Lower leg skin (tissue), 3 donors: ENCODE results near the gene SLC7A7.

Experiments used
- CTCF ChIP-seq, 3 donors: fragments of 450-650 bp; IDR thresholded peaks; one replicate each; pipeline ENCODE4 v1.5.1; 2016; ENCODE audit warnings: antibody characterized with exemption in 3 of 3, mild to moderate bottlenecking in 3 of 3, moderate library complexity in 2 of 3
- POLR2A ChIP-seq, 2 donors: fragments of 450-650 bp; IDR thresholded peaks; one replicate each; pipeline ENCODE4 v1.6.1; 2016 to 2017; ENCODE audit warnings: antibody characterized with exemption in 2 of 2, mild to moderate bottlenecking in 1 of 2, moderate library complexity in 1 of 2

GRCh38 chr14:22803687-22803974, 11.6 kb downstream of the SLC7A7 start:
- no peak for TF ChIP-seq CTCF (IDR thresholded peaks at IDR 0.05)
- no peak for TF ChIP-seq POLR2A (IDR thresholded peaks at IDR 0.05)
